NT2/D1 (cell line): ENCODE measurements around the gene TXLNA.

Source experiments
- DNase-seq: peaks from one replicate; pipeline ENCODE4 v3.0.0-alpha.2; 2011; ENCODE audit warnings: low read depth, low spot score
- H3K27me3 ChIP-seq: 2 replicates; pipeline ENCODE4 v1.6.0; 2011; ENCODE audit warnings: mild to moderate bottlenecking; ENCODE audit not compliant: insufficient read length, insufficient read depth
- H3K36me3 ChIP-seq: 2 replicates; pipeline ENCODE4 v1.6.1; 2011; ENCODE audit warnings: mild to moderate bottlenecking, low read length, mixed read lengths; ENCODE audit not compliant: insufficient read depth, insufficient read length
- H3K4me1 ChIP-seq: 2 replicates; pipeline ENCODE4 v1.5.1; 2011; ENCODE audit not compliant: insufficient read depth, insufficient read length
- H3K4me3 ChIP-seq: 2 replicates; pipeline ENCODE4 v1.5.1; 2011; ENCODE audit warnings: low read depth; ENCODE audit not compliant: insufficient read length
- H3K9ac ChIP-seq: 2 replicates; pipeline ENCODE4 v1.6.0; 2011; ENCODE audit warnings: low read depth; ENCODE audit not compliant: insufficient read length
- H3K9me3 ChIP-seq: 2 replicates; pipeline ENCODE4 v1.5.1; 2011; ENCODE audit warnings: mild to moderate bottlenecking, low read length; ENCODE audit not compliant: insufficient read depth
- SUZ12 ChIP-seq: IDR thresholded peaks from 2 replicates; pipeline ENCODE4 v1.6.1; 2011; ENCODE audit not compliant: insufficient read length, insufficient read depth; ENCODE audit errors: extremely low read depth
- YY1 ChIP-seq: IDR thresholded peaks from 2 replicates; pipeline ENCODE4 v1.6.1; 2011; ENCODE audit not compliant: insufficient read length, insufficient read depth
- ZNF274 ChIP-seq: IDR thresholded peaks from 2 replicates; pipeline ENCODE4 v1.6.1; 2011; ENCODE audit warnings: mild to moderate bottlenecking, low read depth, low read length

TXLNA gene

DNA sequence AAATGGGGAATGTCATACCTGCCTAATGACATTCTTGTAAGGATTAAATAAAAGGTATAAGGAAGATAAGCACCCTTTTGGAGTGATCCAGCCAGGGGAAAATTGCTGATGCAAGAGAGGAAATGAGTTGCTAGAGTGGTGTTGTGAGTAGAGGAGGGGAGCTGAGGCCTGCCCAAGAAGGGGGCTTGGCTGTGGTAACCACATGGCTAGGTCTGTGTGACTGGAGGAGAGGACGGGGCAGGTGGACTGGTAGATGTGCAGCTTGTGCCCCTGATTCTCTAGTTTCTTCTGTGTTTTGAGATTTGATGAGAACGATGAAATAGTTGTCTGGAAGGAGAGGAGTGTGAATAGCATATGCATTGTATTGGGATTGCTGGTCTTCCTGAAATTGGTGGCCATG lies 6.6 kb downstream of the TXLNA start:
- peaks cover 92% of the 10 kb centered on the region for H3K36me3 ChIP-seq
- no peaks in the 10 kb centered on the region for H3K27me3 ChIP-seq
- no peak overlapping the region for H3K4me3 ChIP-seq
- no peak for DNase-seq
- no peaks in the 10 kb centered on the region for H3K9me3 ChIP-seq
- peaks cover 10% of the 10 kb centered on the region for H3K4me1 ChIP-seq
- H3K9ac ChIP-seq = no peak overlapping the region
- no peak for TF ChIP-seq ZNF274
- TF ChIP-seq SUZ12 = no peak
- TF ChIP-seq YY1 = no peak

GRCh38 chr1:32186491-32186890 lies 7.0 kb downstream of the TXLNA start:
- peaks cover 6% of the 10 kb centered on the region for H3K4me1 ChIP-seq
- H3K36me3 ChIP-seq = peaks cover 92% of the 10 kb centered on the region

DNA sequence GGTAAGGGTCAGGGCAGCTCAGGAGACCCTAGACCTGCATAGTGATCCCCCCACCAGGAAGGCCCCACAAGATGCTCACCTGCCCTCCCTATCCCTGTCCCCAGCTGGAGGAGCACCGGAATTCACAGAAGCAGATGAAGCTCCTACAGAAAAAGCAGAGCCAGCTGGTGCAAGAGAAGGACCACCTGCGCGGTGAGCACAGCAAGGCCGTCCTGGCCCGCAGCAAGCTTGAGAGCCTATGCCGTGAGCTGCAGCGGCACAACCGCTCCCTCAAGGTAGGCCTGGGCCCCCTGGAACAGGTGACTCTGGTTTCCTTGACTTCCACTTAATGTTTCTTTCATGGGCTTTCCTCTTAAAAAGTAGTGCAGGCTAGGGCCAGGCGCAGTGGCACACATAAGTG lies 8.4 kb downstream of the TXLNA start:
- Histone ChIP-seq H3K9me3 (no peaks in the 10 kb centered on the region), H3K27me3 (no peaks in the 10 kb centered on the region), H3K4me1 (peaks cover 2% of the 10 kb centered on the region), H3K4me3 (no peak overlapping the region), H3K36me3 (peaks cover 92% of the 10 kb centered on the region), H3K9ac (no peak overlapping the region)
- DNase-seq = no peak
- TF ChIP-seq YY1 = no peak

More at GRCh38 chr1:32186491-32186890, 7.0 kb downstream of the TXLNA start:
- no peaks in the 10 kb centered on the region for H3K27me3 ChIP-seq
- no peak for DNase-seq
- no peak overlapping the region for H3K9ac ChIP-seq
- no peaks in the 10 kb centered on the region for H3K9me3 ChIP-seq
- no peak overlapping the region for H3K4me3 ChIP-seq
- no peak for TF ChIP-seq YY1
- TF ChIP-seq SUZ12 = no peak
- TF ChIP-seq ZNF274 = no peak

DNA sequence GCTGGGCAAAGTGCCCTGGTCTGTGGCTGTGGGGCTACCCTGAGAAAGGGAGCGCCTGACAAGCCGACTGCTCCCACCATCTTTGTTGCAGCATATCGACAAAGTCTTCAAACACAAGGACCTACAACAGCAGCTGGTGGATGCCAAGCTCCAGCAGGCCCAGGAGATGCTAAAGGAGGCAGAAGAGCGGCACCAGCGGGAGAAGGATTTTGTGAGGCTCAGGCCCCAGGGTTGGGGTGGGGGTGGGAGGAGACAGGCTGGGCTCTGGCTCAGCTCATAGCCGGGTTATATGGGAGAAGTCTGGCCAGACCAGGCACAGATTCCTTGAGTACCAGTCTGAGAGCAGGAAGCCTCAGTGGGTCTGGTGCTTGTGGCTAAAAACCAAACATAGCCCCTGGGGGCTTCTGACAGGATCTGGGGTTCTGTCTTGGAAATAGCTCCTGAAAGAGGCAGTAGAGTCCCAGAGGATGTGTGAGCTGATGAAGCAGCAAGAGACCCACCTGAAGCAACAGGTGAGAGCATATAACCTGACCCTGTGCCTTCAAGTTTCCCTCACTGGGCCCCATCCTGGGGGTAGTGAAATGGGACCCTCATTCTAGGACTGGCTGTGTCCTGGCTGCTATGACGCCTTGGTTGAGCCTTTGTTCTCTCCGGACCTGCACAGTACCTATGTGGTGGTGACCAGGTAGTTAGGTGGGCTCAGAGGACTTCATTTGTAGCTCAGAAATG lies 12.9 kb downstream of the TXLNA start:
- TF ChIP-seq YY1 = no peak
- TF ChIP-seq SUZ12 = no peak
- no peak for TF ChIP-seq ZNF274
- H3K9ac ChIP-seq = no peak overlapping the region
- H3K9me3 ChIP-seq = no peaks in the 10 kb centered on the region
- no peak for DNase-seq
- peaks cover 12% of the 10 kb centered on the region for H3K4me1 ChIP-seq
- H3K4me3 ChIP-seq = no peak overlapping the region
- peaks cover 98% of the 10 kb centered on the region for H3K36me3 ChIP-seq
- no peaks in the 10 kb centered on the region for H3K27me3 ChIP-seq

DNA sequence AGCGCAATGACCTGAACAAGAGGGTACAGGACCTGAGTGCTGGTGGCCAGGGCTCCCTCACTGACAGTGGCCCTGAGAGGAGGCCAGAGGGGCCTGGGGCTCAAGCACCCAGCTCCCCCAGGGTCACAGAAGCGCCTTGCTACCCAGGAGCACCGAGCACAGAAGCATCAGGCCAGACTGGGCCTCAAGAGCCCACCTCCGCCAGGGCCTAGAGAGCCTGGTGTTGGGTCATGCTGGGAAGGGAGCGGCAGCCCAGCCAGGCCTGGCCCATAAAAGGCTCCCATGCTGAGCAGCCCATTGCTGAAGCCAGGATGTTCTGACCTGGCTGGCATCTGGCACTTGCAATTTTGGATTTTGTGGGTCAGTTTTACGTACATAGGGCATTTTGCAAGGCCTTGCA lies 15.5 kb downstream of the TXLNA start:
- TF ChIP-seq SUZ12 (no peak), YY1 (no peak), ZNF274 (no peak)
- Histone ChIP-seq H3K4me3 (no peak overlapping the region), H3K4me1 (peaks cover 28% of the 10 kb centered on the region), H3K27me3 (no peaks in the 10 kb centered on the region), H3K9ac (no peak overlapping the region), H3K9me3 (no peaks in the 10 kb centered on the region), H3K36me3 (peaks cover 89% of the 10 kb centered on the region)
- no peak for DNase-seq

DNA sequence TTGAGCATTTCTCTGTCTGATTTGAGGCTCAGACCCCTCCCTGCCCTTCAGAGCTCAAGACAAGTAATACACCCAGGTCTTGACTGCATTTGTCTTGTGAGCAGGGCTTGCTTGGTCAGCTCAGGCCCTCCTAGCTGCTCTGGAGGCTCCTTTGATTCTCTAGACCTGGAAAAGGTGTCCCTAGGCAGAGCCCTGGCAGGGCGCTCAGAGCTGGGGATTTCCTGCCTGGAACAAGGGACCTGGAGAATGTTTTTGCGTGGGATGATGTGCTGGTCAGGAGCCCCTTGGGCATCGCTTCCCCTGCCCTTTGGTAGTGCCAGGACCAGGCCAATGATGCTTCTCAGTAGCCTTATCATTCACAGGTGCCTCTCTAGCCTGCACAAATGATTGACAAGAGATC lies 16.1 kb downstream of the TXLNA start:
- Histone ChIP-seq H3K9ac (no peak overlapping the region), H3K27me3 (no peaks in the 10 kb centered on the region), H3K4me3 (no peak overlapping the region), H3K4me1 (peaks cover 29% of the 10 kb centered on the region), H3K36me3 (peaks cover 83% of the 10 kb centered on the region), H3K9me3 (no peaks in the 10 kb centered on the region)
- no peak for DNase-seq
- TF ChIP-seq ZNF274 (no peak), SUZ12 (no peak), YY1 (no peak)

DNA sequence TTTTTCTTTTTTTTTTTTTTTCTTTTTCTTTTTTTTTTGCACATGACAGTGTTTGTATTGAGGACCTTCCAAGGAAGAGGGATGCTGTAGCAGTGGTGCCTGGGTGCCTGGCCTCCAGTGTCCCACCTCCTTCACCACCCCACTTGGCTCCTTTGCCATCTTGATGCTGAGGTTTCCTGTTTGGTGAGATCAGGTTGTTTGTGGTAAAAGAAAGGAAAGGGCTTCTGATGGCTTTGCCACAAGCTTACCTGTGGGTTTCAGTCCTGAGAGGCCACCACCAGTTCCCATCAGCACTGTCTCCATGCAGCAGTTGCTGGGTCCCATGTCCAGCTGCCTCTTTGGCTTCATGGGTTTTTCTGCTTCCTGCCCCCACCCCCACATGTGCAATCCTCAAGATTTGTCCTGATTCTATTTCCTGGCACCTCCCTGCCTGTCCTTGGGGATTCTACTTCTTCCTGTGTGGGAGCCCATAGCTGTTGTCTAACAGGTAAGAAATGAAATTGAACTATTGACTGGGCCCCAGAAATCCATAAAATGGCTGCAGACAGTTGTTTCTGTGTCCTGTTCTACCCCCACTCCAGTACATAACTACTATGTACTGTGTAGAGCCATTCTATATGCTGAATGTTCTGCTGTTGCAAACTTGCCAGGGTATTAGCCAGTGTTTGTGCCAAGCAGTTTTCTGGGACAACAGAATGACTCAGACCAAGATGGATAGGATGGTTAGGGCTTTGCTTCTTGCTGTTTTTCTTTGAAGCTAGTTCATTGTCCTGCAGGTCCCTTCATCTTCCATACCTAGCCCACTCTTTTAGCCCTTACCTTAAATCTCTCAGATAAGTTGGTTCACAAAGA lies 16.7 kb downstream of the TXLNA start:
- Histone ChIP-seq H3K9ac (no peak overlapping the region), H3K27me3 (no peaks in the 10 kb centered on the region), H3K36me3 (peaks cover 78% of the 10 kb centered on the region), H3K9me3 (no peaks in the 10 kb centered on the region), H3K4me3 (no peak overlapping the region), H3K4me1 (peaks cover 32% of the 10 kb centered on the region)
- TF ChIP-seq ZNF274 (no peak), SUZ12 (no peak), YY1 (no peak)
- DNase-seq = no peak
